ENCODE measurements around the gene PVALB.
"Not testable (repeated sequence)": the region's sequence is repeated elsewhere in the genome, so short reads cannot be mapped to it uniquely, and the experiment has no call there.

Gene PVALB

GRCh38 chr22:36767035-36767775, 49.6 kb downstream of the PVALB start:
- intact Hi-C loops (cut with DNase I), result loop anchor here (10.0 kb wide), 1 partner anchor 222 kb away; no protein-coding TSS in a partner anchor
- DNase-seq, result peak in 4 of 42 donors; percentile 2 to 10 (median 6)

GRCh38 chr22:36765943-36766450, 50.8 kb downstream of the PVALB start:
- DNase-seq, result peak in 4 of 42 donors; percentile 5 to 43 (median 23)
- intact Hi-C loops (cut with DNase I), result loop anchor here (10.0 kb wide), 1 partner anchor 221 kb away; no protein-coding TSS in a partner anchor

GRCh38 chr22:36765131-36765942, 51.5 kb downstream of the PVALB start:
- intact Hi-C loops (cut with DNase I), result loop anchor here (10.0 kb wide), 1 partner anchor 221 kb away; no protein-coding TSS in a partner anchor
- peak in 3 of 42 donors; percentile 3 to 25 (median 9) for DNase-seq

GRCh38 chr22:36764641-36765040, 52.2 kb downstream of the PVALB start:
- intact Hi-C loops (cut with DNase I), result loop anchor here (10.0 kb wide), 1 partner anchor 220 kb away; no protein-coding TSS in a partner anchor
- DNase-seq, result peak in 4 of 42 donors; percentile 4 to 19 (median 11)

- intact Hi-C loops (cut with DNase I), result loop anchor here (10.0 kb wide), 1 partner anchor 219 kb away; no protein-coding TSS in a partner anchor
- peak in 4 of 42 donors; percentile 6 to 29 (median 8) for DNase-seq
These were observed 52.8 kb downstream of the PVALB start for GRCh38 chr22:36764060-36764459.

GRCh38 chr22:36763576-36763975, 53.3 kb downstream of the PVALB start:
- intact Hi-C loops (cut with DNase I), result loop anchor here (10.0 kb wide), 1 partner anchor 219 kb away; no protein-coding TSS in a partner anchor
- peak in 4 of 42 donors; percentile 5 to 21 (median 10) for DNase-seq

GRCh38 chr22:36762687-36763260, 54.1 kb downstream of the PVALB start:
- DNase-seq, result peak in 3 of 42 donors; percentile 13 to 43 (median 17)
- intact Hi-C loops (cut with DNase I), result loop anchor here (10.0 kb wide), 1 partner anchor 218 kb away; no protein-coding TSS in a partner anchor

- DNase-seq, result peak in 3 of 42 donors; percentile 4 to 27 (median 13)
- intact Hi-C loops (cut with DNase I), result loop anchor here (10.0 kb wide), 1 partner anchor 217 kb away; no protein-coding TSS in a partner anchor
These were observed 55.1 kb downstream of the PVALB start for GRCh38 chr22:36761553-36762240.

GRCh38 chr22:36760786-36761185, 56.0 kb downstream of the PVALB start:
- intact Hi-C loops (cut with DNase I), result loop anchor here (10.0 kb wide), 1 partner anchor 216 kb away; no protein-coding TSS in a partner anchor

GRCh38 chr22:36759481-36760159, 57.2 kb downstream of the PVALB start:
- DNase-seq, result peak in 4 of 42 donors; percentile 2 to 31 (median 6)
- intact Hi-C loops (cut with DNase I), result loop anchor here (10.0 kb wide), 1 partner anchor 215 kb away; no protein-coding TSS in a partner anchor

More at GRCh38 chr22:36760786-36761185, 56.0 kb downstream of the PVALB start:
- peak in 3 of 42 donors; percentile 4 to 23 (median 5) for DNase-seq

GRCh38 chr22:36758792-36759271, 58.0 kb downstream of the PVALB start:
- intact Hi-C loops (cut with DNase I), result no loop called here
- peak in 3 of 42 donors; percentile 4 to 28 (median 5) for DNase-seq

- DNase-seq, result peak; percentile 60 to 92 (median 83)
- intact Hi-C loops (cut with DNase I), result no loop called here
These were observed 59.1 kb downstream of the PVALB start for GRCh38 chr22:36757668-36758211.

GRCh38 chr22:36756746-36757655, 59.8 kb downstream of the PVALB start:
- intact Hi-C loops (cut with DNase I), result no loop called here
- DNase-seq, result peak in 4 of 42 donors; percentile 3 to 42 (median 12)

GRCh38 chr22:36756031-36756430, 60.8 kb downstream of the PVALB start:
- peak in 3 of 42 donors; percentile 4 to 22 (median 9) for DNase-seq

GRCh38 chr22:36755316-36755715, 61.5 kb downstream of the PVALB start:
- peak in 1 of 42 donors; percentile 6 for DNase-seq
- intact Hi-C loops (cut with DNase I), result no loop called here

More at GRCh38 chr22:36756031-36756430, 60.8 kb downstream of the PVALB start:
- intact Hi-C loops (cut with DNase I), result no loop called here

- DNase-seq, result peak in 1 of 42 donors; percentile 7
- intact Hi-C loops (cut with DNase I), result not testable (repeated sequence)
These were observed 62.0 kb downstream of the PVALB start for GRCh38 chr22:36754881-36755280.

Data from head of caudate nucleus (tissue), 42 donors.